Midbrain (tissue), 1 donor: ENCODE measurements around the gene IQSEC3.

ENCODE experiments used
- DNase-seq: peaks from one replicate; lab custom pipeline; 2025; lab: John Stamatoyannopoulos, UW

IQSEC3 gene

DNA sequence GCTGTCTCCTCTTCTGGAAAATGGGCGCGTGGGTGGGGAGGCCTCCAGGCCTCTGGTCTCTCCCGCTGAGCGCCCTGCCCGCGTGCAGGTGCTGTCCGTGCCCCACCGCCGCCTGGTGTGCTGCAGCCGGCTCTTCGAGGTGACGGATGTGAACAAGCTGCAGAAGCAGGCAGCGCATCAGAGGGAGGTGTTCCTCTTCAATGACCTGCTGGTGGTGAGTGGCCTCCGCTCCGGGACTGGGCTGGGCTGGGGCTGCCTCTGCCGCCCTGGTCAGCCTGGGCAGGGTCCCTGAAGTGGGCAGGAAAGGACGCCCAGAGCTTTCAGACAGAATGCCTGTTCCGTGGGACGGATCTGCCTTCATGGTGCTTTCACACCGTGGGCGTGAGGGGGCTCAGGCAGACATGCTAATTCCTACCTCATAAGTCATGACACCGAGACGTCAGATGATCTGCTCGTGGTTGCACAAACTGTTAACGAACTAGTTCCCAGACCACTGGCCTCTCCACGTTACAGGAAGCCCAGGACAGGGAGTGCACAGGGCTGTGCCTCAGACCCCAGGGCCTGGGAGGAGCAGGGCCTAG, 96.9 kb downstream of the IQSEC3 start:
- no peak for DNase-seq

DNA sequence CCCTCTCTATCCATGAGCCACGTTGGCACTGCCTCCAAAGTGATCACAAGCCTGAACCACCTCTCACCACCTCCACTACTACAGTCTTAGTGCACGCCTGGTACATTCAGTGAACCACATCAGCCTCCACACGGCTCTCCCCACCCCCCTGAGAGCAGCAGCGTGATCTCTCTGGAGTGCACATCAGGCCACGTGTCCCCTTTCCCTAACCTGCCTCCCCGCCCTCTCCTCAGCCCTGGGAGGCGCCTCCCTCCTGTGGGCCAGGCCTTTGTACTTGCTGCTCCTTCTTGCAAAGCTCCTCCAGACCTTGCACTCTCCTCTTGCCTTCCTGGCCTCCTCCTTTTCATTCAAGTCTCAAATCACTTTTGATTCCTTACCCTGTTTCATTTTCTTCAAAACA, 97.6 kb downstream of the IQSEC3 start:
- DNase-seq = no peak

DNA sequence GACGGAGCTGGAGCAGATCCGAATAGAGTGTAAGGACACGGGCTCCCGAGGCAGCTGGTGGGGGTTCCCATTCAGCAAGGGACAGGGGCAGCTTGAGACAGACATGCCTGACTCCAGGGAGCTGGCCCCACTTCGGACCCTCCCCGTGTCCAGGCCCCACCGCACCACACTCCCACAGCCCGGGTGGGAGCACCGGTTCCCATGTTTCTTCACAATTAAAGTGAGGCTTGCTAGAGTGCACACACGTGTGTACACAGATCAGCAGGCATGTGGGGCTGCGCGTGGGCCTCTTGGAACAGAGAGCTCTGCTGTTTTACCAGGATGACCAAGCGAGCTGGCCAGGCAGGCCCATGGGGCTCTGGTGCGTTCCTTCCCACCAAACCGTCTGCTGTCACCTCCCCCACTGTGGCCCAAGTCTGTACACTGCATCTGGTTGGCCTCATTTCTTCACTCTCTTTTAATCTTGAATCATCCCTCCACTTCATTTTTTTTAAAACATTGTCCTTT, 99.3 kb downstream of the IQSEC3 start:
- DNase-seq = no peak

DNA sequence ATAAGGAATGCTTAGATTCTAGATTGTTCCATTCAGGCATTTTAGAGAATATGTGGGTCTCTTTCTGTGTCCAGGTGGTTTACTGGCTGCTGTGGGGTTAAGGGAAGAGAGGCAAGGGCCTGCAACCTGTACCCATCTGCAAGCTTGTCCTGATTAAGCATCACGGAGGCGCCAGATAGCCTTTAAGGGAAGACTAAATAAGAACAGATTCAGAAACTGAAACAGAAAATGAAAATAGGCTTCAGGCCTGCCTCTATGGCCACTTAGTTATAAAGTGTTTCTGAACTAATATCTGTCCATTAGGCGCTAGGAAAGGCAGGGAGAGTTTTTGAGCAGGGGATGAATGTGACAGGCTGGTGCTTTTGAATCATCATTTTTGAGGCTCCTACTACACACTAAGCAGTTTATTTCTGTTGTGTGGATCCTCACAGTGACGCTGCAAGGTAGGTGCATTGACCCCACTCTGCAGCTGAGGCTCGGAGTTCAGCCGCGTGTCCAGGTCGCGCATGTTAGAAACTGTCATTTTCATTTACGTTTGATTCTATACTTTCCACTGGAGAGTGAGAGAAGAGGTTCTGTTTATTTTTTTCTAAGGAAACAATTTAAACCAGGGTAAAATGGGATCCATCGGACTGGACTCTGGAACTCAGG, 100.0 kb downstream of the IQSEC3 start:
- DNase-seq = no peak

DNA sequence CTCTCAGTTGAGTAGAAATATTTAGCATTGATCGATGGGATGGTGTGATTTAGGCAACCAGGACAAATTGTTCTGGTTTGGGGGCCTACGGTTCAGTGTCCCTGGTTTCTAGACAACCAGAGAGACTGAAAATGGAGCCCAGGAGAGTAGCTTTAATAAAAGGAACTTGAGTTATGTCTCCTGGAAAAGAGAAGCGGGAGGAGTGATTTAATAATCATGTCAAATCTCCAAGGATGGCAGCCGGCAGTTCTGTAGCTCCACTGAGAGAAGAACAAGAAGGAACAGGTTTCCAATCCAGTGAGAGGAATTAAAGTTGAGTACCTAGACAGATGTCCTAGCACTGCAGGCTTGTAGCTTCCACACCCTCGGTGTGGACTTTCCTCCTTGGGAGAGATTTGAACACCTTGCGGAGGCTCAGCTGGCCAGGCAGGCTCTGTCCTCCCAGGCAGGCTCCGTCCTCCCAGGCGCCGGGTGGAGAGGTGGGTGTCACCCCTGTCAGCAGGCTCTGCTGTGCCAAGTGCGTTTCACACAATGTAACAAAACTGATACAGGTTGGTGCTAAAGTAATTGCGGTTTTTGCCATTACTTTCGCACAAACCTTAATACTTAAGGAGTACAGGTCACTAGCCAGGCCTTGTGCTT, 101.5 kb downstream of the IQSEC3 start:
- DNase-seq = no peak

DNA sequence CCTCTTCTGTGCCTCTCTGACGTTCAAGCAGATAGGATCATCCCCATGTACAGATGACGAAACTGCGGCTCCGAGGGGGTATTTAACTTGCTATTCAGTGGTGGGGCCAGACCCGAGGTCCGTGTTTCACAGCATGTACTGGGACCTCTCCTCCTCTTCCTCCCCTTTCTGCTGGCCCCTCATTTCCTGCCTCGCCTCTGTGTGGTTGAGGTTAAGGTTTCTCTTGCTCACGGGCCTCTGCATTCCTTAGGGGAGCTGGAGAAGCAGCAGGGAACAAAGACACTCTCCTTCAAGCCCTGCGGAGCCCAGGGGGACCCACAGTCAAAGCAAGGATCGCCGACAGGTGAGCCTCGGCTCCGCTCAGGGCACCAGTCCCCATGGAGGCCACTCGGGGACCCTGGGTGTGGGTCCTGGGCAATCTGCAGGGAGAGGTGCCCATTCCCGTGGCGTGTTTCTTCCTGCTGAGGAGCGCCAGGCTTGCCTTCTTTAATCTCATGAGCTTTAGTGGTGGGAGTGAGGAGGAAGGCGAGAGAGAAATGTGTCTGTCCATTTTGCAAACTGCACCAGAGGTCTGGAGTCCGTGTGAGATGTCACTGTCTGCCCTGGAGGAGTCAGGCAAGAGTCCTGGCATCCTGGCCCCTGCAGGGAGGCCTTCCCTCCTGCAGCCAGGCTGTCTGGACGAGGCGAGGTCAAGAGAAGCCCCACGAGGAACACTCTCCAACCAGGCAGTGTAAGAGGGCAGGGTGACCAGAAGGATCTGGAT, 102.4 kb downstream of the IQSEC3 start:
- DNase-seq = no peak

DNA sequence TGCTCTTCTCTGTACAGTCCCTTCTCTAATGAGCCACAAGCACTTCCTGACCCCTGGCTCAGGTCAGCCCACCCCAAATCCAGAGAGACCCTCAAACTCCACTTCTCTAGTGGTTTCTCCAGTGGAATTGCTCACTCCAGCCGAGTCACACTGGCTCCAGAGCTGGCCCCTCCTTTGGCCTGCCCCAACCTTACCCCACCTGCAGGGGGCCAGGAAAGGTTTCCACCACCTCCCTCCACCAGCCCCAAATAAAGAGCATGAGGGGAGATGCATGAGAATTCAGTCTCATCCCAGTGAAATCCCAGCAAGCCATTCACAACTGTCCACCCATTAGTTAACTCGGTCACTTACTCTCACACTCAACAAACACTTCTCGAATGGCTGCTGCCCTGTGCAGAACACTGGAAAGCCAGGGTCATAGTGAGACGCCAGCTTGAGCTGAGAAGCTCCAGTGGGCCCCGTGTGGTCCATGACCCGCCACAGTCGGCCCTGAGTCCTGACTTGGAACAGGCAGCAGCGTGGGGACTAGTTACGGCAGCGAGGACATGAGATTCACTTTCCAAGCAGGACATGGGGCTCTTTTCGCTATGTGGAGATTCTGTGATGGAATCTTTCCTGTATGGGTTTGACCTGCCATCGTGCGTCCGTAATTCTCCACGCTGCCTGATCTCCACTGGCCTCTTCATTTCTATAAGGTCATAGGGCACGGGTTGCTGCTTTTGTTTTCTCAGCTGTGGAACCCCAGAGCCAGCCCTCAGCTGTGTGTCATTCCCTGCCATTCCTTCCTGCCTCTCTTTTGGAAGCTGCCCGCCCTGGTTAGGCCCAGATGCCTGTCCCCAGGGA, 103.2 kb downstream of the IQSEC3 start:
- no peak for DNase-seq

DNA sequence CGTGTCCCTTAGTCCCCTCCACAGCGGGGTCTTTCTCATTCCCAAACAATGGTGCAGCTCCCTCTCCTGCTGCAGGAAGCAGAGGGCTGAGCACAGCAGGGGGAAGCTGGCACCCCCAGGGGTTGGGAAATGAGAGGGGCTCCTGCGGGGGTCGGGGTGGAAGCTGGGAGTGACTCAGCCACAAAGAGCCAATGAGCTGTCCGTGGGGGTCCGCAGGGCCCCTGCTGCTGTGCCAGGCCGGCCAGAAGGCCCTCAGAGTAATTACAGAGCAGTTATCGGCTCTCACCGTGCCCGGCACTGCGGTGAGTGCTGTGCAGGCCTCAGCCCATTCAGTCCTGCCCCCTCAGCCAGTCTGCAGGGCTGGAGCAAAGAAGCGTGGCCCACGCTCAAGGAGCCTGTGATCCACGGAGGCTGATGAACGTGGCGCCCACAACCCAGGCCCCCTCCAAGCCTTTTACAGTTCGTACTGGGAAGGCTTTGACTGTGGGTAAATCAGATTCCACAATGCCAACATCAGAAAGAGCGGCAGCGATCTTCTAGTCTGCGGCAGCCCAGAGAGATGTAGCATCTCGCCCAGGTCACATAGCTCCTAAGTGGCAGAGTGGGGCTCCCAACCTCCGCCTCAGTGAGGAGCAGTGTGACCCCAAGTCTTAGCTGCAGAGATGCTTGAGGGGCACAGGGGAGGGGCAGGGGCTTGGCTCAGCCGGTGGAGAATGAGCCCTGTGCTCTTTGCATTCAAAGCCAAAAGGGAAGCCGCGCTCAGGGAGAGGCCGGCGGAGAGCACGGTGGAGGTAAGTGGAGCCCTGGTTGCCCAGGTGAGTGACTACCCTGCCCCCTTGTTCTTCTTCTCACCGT, 104.0 kb downstream of the IQSEC3 start:
- DNase-seq = no peak

DNA sequence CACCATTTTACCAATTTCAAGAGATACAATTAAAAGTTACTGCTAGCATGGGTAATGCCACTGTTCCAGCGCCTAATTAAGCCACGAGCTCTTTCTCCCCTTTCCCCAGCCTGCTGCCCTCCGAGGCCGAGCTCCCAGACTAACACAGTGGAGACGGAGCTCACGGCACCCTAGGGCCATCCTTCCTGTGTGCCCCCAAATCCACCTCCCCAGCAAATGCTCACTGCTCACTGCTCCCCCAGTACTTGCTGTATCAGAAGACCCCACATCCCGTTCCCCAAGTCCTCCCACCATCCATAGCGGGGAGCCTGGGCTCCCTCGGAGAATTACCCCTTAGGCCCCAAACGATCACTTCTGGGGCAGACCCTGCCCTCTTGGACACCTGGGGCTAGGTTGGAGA, 104.7 kb downstream of the IQSEC3 start:
- no peak for DNase-seq

DNA sequence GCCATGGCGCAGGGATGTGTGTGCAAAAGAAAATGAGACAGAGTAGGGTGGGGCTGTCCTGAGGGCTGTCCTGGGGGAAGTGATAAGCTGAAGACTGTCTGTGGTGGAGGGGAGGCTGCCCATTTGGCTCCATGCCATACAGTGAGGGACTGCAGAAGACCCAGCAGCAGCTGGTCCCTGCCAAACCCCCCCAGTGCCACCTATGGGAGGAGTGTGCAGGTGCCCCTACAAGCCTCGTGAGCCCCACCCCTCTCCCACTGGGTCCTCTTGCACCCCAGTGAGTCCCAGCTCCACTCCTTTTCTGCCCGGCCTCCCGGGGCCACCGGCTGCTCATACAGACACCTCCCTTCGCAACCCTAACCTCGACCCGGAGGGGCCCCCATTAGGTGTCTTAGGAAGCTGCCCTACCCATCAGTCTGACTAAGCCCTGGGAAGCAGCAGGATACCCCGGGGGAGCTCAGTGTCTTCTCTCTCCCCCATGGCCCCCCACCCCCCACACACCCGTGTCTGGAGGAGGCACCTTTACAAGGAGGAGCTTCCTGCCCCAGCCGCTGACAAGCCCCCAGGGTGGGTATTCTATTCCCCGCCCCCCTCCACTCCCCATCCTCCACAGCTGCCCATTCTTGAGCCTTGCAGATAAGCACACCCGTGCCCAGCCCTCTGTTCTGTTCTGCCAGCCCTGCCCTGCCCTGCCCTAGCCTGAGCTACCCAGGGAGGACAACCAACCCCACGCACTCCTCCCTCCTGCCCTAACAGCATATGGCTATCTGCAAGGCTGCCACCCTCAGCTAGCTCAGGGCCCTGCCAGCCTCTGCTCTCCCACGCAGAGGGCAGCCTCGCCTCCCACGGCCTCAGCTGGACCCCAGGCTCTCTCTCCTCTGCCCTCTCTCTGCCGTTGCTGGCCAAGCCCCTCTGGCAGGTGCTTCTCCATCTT, 105.4 kb downstream of the IQSEC3 start:
- DNase-seq = no peak

DNA sequence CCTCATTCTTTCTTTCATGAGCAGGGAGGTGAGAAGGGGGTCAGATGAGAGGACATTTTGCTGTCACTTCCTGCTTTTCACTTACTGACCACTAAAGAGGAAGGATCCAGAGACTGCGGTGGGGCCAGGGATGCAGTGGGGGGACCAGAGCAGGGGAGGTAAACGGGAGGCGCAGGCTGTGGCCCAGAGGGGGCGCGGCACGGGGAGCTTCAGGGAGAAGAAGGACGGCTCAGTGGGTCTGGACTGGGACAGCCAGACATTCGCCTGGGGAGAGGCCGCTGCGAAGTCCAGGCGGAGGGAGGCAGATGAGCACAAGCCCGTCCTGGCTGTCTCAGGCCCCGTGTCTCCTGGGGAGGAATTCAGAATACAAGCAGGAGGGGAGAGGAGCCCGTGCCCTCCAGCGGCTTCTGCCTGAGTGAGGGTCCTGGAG, 106.2 kb downstream of the IQSEC3 start:
- DNase-seq = no peak

DNA sequence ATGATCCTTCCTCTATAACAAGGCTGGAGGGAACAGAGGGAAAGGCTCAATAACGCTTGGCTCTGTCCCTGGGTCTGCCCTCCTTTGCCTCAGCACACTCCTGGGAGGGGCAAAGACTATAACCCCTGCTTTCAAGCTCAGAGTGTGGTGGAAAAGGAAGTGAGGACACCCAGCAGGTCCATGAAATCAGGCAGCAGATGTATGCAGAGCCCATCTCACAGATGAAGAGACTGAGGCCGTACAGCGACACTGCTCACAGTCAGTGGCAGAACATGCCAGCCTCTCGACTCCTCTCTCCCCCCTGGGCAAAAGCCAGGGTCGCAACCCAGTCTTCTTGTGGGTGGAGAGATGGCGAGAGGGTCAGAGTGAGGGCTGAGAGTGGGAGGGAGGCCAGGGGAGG, 107.6 kb downstream of the IQSEC3 start:
- no peak for DNase-seq

DNA sequence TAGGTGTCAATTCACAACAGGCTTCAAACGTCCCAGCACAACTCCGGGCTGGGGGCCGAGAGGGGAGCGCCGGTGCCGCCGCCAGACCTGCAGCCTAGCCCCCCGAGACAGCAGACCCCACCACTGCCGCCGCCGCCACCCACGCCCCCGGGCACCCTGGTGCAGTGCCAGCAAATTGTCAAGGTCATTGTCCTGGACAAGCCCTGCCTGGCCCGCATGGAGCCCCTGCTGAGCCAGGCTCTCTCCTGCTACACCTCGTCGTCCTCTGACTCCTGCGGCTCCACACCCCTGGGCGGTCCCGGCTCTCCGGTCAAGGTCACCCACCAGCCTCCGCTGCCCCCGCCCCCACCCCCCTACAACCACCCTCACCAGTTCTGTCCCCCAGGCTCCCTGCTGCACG, 108.0 kb downstream of the IQSEC3 start:
- no peak for DNase-seq

DNA sequence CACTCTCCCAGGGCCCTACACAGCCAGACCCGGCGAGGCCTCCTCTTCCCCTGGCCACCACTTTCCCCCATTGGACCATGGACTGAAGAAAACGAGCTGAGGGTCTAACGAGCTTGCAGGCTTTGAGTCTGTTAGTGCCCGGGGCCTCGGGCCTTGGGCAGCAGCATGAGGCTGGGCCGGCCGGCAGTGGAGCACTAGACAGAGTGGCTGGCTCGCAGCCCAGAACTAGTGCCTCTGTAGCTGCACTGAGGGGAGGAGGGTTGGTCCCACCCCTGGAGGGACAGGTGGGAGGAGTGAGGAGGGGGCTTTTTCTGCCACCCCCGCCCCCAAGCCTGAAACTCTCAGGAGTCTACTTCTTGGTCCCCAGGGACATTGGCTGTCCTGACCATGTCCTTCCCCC, 108.7 kb downstream of the IQSEC3 start:
- DNase-seq = peak; percentile 7

DNA sequence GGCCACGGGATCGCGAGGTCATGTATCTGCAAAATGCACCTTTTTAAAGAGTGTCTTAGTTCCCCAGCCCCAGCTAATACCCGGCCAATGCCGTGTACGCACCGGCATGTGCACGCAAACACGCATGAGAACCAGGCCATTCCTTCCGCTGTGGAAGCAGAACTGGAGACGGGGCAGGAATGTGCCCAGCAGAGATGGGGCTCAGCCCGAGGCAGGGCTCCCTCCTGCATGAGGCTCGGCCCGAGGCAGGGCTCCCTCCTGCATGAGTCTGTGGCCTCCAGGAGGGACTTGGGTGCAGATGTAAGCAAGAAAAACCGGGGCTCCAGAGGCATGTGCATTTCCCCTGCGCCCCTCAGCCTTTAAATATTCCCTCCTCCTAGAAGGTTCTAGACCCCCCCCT, 109.2 kb downstream of the IQSEC3 start:
- no peak for DNase-seq

DNA sequence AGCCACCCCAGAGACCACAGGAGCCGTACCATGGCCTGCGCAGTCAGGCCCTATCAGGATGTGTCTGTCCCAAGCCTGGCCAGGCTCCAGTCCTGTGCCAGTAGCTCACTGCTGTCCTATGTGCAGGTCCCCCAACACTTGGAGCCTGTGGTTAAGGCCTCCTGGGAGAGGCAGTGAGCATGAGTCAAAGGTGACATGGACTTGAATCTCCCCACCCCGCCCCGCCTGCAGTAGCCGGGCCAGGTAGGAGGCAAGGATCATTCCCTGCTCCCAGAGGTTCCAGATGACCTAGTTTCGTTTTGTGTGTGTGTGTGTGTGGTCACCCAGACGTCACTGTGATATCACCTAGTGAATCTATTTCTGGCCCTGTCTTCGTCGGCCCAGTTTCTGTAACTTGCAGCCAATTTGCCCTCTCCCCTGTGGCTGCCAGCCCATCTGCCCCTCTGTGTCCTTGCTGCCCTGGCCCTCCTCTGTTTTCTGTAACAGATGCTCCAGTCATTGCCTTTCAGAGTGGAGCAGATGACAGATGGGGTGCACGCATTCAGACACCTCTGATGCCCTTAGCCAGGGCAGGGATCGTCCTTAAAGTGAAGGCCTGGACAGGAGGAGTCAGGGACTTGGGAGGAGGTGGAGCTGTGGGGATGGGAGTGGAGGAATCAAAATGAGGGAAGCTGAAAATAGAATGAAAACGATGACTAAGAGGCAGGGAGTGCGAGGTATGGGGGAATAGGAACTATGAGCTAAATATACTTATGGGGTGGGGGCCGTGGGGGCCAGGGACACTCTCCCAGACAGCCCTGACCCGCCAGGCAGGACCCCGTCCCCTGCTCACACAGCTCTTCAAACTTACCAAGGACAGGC, 110.0 kb downstream of the IQSEC3 start:
- DNase-seq = no peak

DNA sequence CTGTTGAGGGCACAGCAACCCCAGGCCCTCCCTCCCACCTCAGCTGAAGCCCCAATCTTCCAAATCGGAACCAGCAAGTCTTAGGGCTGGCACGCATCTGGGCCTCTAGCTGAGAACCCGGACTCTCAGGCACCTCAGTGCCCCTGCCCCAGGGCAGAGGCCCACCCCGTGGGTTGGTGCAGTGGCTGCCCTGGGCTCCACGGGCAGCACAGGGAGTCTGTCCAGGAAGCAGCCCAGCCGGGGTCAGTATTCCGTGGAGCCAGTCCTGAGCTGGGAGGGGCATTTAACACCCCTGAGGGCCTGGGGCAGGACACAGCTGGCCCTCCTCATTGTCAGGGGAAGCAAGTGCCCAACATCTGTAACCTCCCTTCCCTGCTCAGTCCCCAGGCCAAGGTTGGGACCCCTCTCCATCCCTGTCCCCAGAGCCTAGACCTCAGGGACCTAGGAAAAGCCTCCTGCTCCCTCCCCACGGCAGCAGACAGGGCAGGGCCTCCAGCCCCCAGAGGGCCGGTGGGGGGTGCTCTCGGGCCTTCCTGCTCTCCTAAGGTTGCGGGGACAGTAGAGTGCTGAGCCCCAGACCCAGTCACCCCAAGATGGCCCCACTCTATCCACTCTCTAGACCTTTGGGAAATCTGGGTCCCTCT, 110.9 kb downstream of the IQSEC3 start:
- DNase-seq = no peak
